Stimulated activated CD8-positive, alpha-beta memory T cell treated with anti-CD3 and anti-CD28 coated beads, Interleukin-2, amount 100 ng/mL, for 48 hours (primary cell): ENCODE results near the gene CUX1.
"Not testable (repeated sequence)": the region's sequence is repeated elsewhere in the genome, so short reads cannot be mapped to it uniquely, and the experiment has no call there.

Source experiments
- DNase-seq, 2 donors: peaks; one replicate each; pipeline ENCODE4 v3.0.0-alpha.2; 2020; ENCODE audit warnings: low read depth in 2 of 2

The CUX1 gene

GRCh38 chr7:101803203-101804087, 14.0 kb upstream of the CUX1 start:
- no peak for DNase-seq

- DNase-seq, result no peak
Measured at GRCh38 chr7:101804088-101804963, 13.1 kb upstream of the CUX1 start.

GRCh38 chr7:101804967-101805366, 12.5 kb upstream of the CUX1 start:
- no peak for DNase-seq

GRCh38 chr7:101812595-101812994, 4.8 kb upstream of the CUX1 start:
- DNase-seq, result no peak

- no peak for DNase-seq
Measured at GRCh38 chr7:101813402-101814019, 3.9 kb upstream of the CUX1 start.

GRCh38 chr7:101814081-101814990, 3.1 kb upstream of the CUX1 start:
- DNase-seq, result peak; percentile 44 to 49

- peak; percentile 38 to 48 for DNase-seq
Measured at GRCh38 chr7:101814991-101815825, 2.2 kb upstream of the CUX1 start.

- peak; percentile 50 to 51 for DNase-seq
Measured at GRCh38 chr7:101815826-101816594, 1.4 kb upstream of the CUX1 start.

- DNase-seq, result peak in 1 of 2 donors; percentile 12
Measured at GRCh38 chr7:101816595-101817470, 593 bp upstream of the CUX1 start.

GRCh38 chr7:101818287-101819071, 1.1 kb downstream of the CUX1 start:
- no peak for DNase-seq

- no peak for DNase-seq
Measured at GRCh38 chr7:101819183-101819582, 1.8 kb downstream of the CUX1 start.

GRCh38 chr7:101819913-101820522, 2.6 kb downstream of the CUX1 start:
- no peak for DNase-seq

- DNase-seq, result no peak
Measured at GRCh38 chr7:101820703-101821102, 3.3 kb downstream of the CUX1 start.

- not testable (repeated sequence) for DNase-seq
Measured at GRCh38 chr7:101822632-101823031, 5.2 kb downstream of the CUX1 start.

- no peak for DNase-seq
Measured at GRCh38 chr7:101823096-101823495, 5.7 kb downstream of the CUX1 start.

GRCh38 chr7:101823596-101823995, 6.2 kb downstream of the CUX1 start:
- no peak for DNase-seq

- no peak for DNase-seq
Measured at GRCh38 chr7:101824440-101824839, 7.0 kb downstream of the CUX1 start.
